ENCODE results near the gene TSPAN17. TPM values are rescaled to one million over a fixed set of nuclear protein-coding genes. Genes with fewer than 3 reads are reported as not detected.
A peak's percentile ranks its signal among the peaks of the same experiment; 100 is the strongest.

Gene TSPAN17
- total and polyA plus RNA-seq, 9 of the 15 experiments (the other 6 are each of a cell fraction or from before 2014, with no cell fraction given): 0.73 to 58.3 (median 34.5) TPM

GRCh38 chr5:176619569-176620332 is 27.5 kb upstream of the TSPAN17 start (continued):
- TF ChIP-seq UBTF (IDR thresholded peaks at IDR 0.05; ENCODE audit: borderline replicate concordance in 1 of 2, low read depth in 2 of 2, low read length in 2 of 2) (no peak), CHAMP1 (IDR thresholded peaks at IDR 0.05) (no peak), MAX (CRISPR knock-in tag; IDR thresholded peaks at IDR 0.05) (peak; percentile 87), HNRNPL (IDR thresholded peaks at IDR 0.05; ENCODE audit: low read depth, low read length) (no peak), THRA (IDR thresholded peaks at IDR 0.05) (no peak), NR0B1 (IDR thresholded peaks at IDR 0.05; ENCODE audit: partially characterized antibody) (no peak), ELF1 (tag; IDR thresholded peaks at IDR 0.05) (no peak), MAZ (CRISPR knock-in tag; conservative IDR thresholded peaks at IDR 0.05 in 1 of 2, IDR thresholded peaks at IDR 0.05 in 1 of 2) (peak in 1 of 2 experiments; percentile 4; a peak in 1 of 4 replicates), C11orf30 (IDR thresholded peaks at IDR 0.05; ENCODE audit: low read depth) (no peak), MIER1 (IDR thresholded peaks at IDR 0.05; ENCODE audit: low read depth) (no peak), ZNF785 (CRISPR knock-in tag; IDR thresholded peaks at IDR 0.05) (no peak), FOXA3 (CRISPR knock-in tag; conservative IDR thresholded peaks at IDR 0.05 in 1 of 2, IDR thresholded peaks at IDR 0.05 in 1 of 2) (peak in 1 of 2 experiments; percentile 75; a peak in 1 of 4 replicates), ZNF740 (CRISPR knock-in tag; IDR thresholded peaks at IDR 0.05) (0 out of 2 replicates have a peak, but pooled peaks have one; percentile 50), ZNF740 (tag; IDR thresholded peaks at IDR 0.05) (no peak), HNRNPK (IDR thresholded peaks at IDR 0.05; ENCODE audit: low read depth, low read length, poor library complexity, severe bottlenecking) (no peak), NCOA4 (IDR thresholded peaks at IDR 0.05; ENCODE audit: partially characterized antibody) (no peak)
